ENCODE measurements around the gene C16orf82. TPM values are rescaled to one million over a fixed set of nuclear protein-coding genes. Genes with fewer than 3 reads are reported as not detected.
A peak's percentile ranks its signal among the peaks of the same experiment; 100 is the strongest.

The C16orf82 gene
- total RNA-seq (under 1 TPM; 0.30 to 0.55 TPM), polyA plus RNA-seq (ENCODE audit: insufficient read length in 2 of 2) (under 1 TPM; 0.19 to 0.56 TPM)
- long read RNA-seq, donor 1, partial matches to known transcripts: 0 of 1 reads
- long read RNA-seq, donor 1, other reads (novel, unspliced or antisense): 0 of 1 reads
- long read RNA-seq, donor 2: 0 reads
- long read RNA-seq, donor 3, partial matches to known transcripts: 0 of 1 reads
- long read RNA-seq, donor 3, other reads (novel, unspliced or antisense): 0 of 1 reads
- long read RNA-seq, donor 4: 0 reads

- Histone ChIP-seq H3K36me3 (ENCODE audit: control insufficient read depth, insufficient read depth, low read length) (no peaks in the 10 kb centered on the region), H3K4me3 (ENCODE audit: low read depth, low read length) (no peak within 1 kb of the TSS), H3K9me3 (ENCODE audit: control insufficient read depth, insufficient read depth, low read length) (no peaks in the 10 kb centered on the region), H3K27me3 (ENCODE audit: control insufficient read depth, insufficient read depth, low read length) (no peaks in the 10 kb centered on the region), H3K27ac (ENCODE audit: low read depth, low read length) (peak within 1 kb of the TSS; percentile 59), H3K4me1 (ENCODE audit: control insufficient read depth, insufficient read depth, low read length) (peaks cover 24% of the 10 kb centered on the region)
- WGBS (ENCODE audit: insufficient coverage): 28% methylated on average over 21 of the region's 22 CpGs
- DNase-seq (ENCODE audit: low read depth in 4 of 6, low spot score in 6 of 6): peak in 3 of 6 donors; percentile 10 to 62 (median 58)
These were observed at the start of gene C16orf82 for GRCh38 chr16:27066668-27067537. Gene C16orf82, plus strand, starts transcription at chr16:27066927.

DNA sequence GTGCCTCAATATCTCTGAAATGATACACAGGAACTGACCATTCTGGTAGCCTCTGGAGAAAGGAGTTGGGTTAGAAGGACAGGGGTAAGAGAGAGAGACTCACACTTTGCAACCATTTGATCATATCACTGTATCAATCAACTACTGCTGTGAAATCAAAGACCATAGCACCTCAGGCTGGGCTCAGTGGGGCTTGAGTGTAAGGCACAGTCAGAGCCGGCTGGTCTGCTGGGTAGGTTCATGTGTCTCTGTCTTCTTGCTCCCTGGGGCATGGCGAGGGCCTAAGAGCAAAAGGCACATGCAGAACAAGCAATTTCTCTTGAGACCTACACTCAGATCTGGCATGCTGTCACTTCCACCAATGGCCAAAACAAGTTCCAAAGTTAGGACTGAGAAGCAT lies 46.7 kb upstream of the C16orf82 start:
- H3K4me1 ChIP-seq (ENCODE audit: control insufficient read depth, insufficient read depth, low read length): no peaks in the 10 kb centered on the region
- H3K9me3 ChIP-seq (ENCODE audit: control insufficient read depth, insufficient read depth, low read length): no peaks in the 10 kb centered on the region
- H3K27ac ChIP-seq (ENCODE audit: low read depth, low read length): no peak overlapping the region
- H3K4me3 ChIP-seq (ENCODE audit: low read depth, low read length): no peak overlapping the region
- H3K36me3 ChIP-seq (ENCODE audit: control insufficient read depth, insufficient read depth, low read length): no peaks in the 10 kb centered on the region
- no peaks in the 10 kb centered on the region for H3K27me3 ChIP-seq (ENCODE audit: control insufficient read depth, insufficient read depth, low read length)
- WGBS (ENCODE audit: insufficient coverage): 89% methylated on average over 1 of the region's 2 CpGs
- DNase-seq (ENCODE audit: low read depth in 4 of 6, low spot score in 6 of 6): no peak

GRCh38 chr16:27024010-27024409 lies 42.7 kb upstream of the C16orf82 start:
- peaks cover 10% of the 10 kb centered on the region for H3K4me1 ChIP-seq (ENCODE audit: control insufficient read depth, insufficient read depth, low read length)
- no peaks in the 10 kb centered on the region for H3K9me3 ChIP-seq (ENCODE audit: control insufficient read depth, insufficient read depth, low read length)
- H3K27me3 ChIP-seq (ENCODE audit: control insufficient read depth, insufficient read depth, low read length): no peaks in the 10 kb centered on the region
- H3K27ac ChIP-seq (ENCODE audit: low read depth, low read length): no peak overlapping the region
- no CpG with 5 or more reads among the region's 2 CpGs for WGBS (ENCODE audit: insufficient coverage)
- no peak for DNase-seq (ENCODE audit: low read depth in 4 of 6, low spot score in 6 of 6)
- no peaks in the 10 kb centered on the region for H3K36me3 ChIP-seq (ENCODE audit: control insufficient read depth, insufficient read depth, low read length)
- H3K4me3 ChIP-seq (ENCODE audit: low read depth, low read length): no peak overlapping the region

DNA sequence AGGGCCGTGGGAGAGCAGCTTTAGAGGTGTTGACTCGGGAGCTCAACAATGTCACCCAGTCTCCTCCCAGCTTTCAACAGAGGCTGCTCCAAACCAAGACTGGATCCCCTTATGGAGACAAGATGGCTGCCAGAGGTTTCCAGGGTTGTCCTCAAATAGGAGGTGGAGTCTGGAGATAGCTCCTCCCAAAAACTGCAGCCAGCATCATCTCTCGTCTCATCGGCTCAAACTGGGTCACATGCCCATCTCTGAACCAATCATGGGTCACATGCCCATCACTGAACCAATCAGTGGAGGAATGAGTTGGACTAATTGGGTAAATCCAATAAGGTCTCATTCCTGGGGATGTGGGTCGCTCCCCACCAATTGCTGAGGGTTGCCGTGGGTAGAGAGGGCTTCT lies 41.1 kb upstream of the C16orf82 start:
- Histone ChIP-seq H3K27ac (ENCODE audit: low read depth, low read length) (no peak overlapping the region), H3K4me1 (ENCODE audit: control insufficient read depth, insufficient read depth, low read length) (peaks cover 10% of the 10 kb centered on the region), H3K4me3 (ENCODE audit: low read depth, low read length) (no peak overlapping the region), H3K36me3 (ENCODE audit: control insufficient read depth, insufficient read depth, low read length) (no peaks in the 10 kb centered on the region), H3K9me3 (ENCODE audit: control insufficient read depth, insufficient read depth, low read length) (no peaks in the 10 kb centered on the region), H3K27me3 (ENCODE audit: control insufficient read depth, insufficient read depth, low read length) (no peaks in the 10 kb centered on the region)
- 79% methylated on average over 3 of the region's 6 CpGs for WGBS (ENCODE audit: insufficient coverage)
- no peak for DNase-seq (ENCODE audit: low read depth in 4 of 6, low spot score in 6 of 6)

DNA sequence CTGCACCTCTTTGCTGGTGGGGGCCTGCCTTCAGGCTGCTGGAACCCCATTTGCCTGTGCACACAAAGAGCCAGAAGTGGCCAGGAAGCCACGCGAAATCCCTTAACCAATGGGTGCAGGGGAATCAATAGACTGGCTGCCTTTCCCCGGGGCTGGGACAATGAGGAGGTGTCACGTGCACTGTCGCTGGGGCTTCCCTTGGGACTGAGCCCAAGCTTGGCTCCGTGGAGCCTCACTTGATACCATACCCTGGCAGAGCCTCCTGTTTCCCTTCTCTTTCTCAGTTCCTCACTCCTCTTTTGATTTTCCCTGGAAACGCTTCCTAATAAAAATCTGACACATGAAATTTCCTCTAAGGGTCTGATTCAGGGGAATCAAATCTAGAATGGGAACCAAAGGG lies 38.8 kb upstream of the C16orf82 start:
- H3K27ac ChIP-seq (ENCODE audit: low read depth, low read length): no peak overlapping the region
- H3K27me3 ChIP-seq (ENCODE audit: control insufficient read depth, insufficient read depth, low read length): no peaks in the 10 kb centered on the region
- H3K4me3 ChIP-seq (ENCODE audit: low read depth, low read length): no peak overlapping the region
- H3K9me3 ChIP-seq (ENCODE audit: control insufficient read depth, insufficient read depth, low read length): no peaks in the 10 kb centered on the region
- 62% methylated on average over 7 of the region's 7 CpGs for WGBS (ENCODE audit: insufficient coverage)
- no peaks in the 10 kb centered on the region for H3K36me3 ChIP-seq (ENCODE audit: control insufficient read depth, insufficient read depth, low read length)
- H3K4me1 ChIP-seq (ENCODE audit: control insufficient read depth, insufficient read depth, low read length): peaks cover 10% of the 10 kb centered on the region
- DNase-seq (ENCODE audit: low read depth in 4 of 6, low spot score in 6 of 6): peak in 1 of 6 donors; percentile 54

- no peaks in the 10 kb centered on the region for H3K9me3 ChIP-seq (ENCODE audit: control insufficient read depth, insufficient read depth, low read length)
These were observed 38.1 kb upstream of the C16orf82 start for GRCh38 chr16:27028591-27029110.

DNA sequence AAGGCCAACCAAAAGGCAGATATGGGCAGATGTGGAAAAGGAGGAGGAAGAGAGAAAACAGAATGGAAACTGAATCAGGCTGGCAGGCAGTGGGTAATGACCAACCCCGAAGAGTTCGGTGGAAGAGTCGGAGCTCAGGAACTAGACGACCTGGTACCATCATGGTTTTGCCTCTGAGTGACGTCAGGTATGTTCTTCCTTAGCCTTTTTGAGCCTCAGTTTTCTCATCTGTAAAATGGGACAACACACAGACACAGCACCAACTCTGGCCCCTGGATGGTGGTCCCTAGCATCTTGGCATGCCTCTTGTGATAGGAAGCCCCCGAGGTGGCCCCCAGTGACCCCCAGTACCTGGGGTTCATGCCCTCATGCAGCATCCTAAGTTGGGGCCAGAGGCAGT lies 37.2 kb upstream of the C16orf82 start:
- no peak for DNase-seq (ENCODE audit: low read depth in 4 of 6, low spot score in 6 of 6)
- H3K36me3 ChIP-seq (ENCODE audit: control insufficient read depth, insufficient read depth, low read length): no peaks in the 10 kb centered on the region
- 90% methylated on average over 6 of the region's 6 CpGs for WGBS (ENCODE audit: insufficient coverage)
- H3K27ac ChIP-seq (ENCODE audit: low read depth, low read length): no peak overlapping the region
- no peak overlapping the region for H3K4me3 ChIP-seq (ENCODE audit: low read depth, low read length)
- H3K27me3 ChIP-seq (ENCODE audit: control insufficient read depth, insufficient read depth, low read length): no peaks in the 10 kb centered on the region
- H3K4me1 ChIP-seq (ENCODE audit: control insufficient read depth, insufficient read depth, low read length): peaks cover 10% of the 10 kb centered on the region
- H3K9me3 ChIP-seq (ENCODE audit: control insufficient read depth, insufficient read depth, low read length): no peaks in the 10 kb centered on the region

More at GRCh38 chr16:27028591-27029110, 38.1 kb upstream of the C16orf82 start:
- Histone ChIP-seq H3K27me3 (ENCODE audit: control insufficient read depth, insufficient read depth, low read length) (no peaks in the 10 kb centered on the region), H3K36me3 (ENCODE audit: control insufficient read depth, insufficient read depth, low read length) (no peaks in the 10 kb centered on the region), H3K4me1 (ENCODE audit: control insufficient read depth, insufficient read depth, low read length) (peaks cover 10% of the 10 kb centered on the region), H3K27ac (ENCODE audit: low read depth, low read length) (no peak overlapping the region), H3K4me3 (ENCODE audit: low read depth, low read length) (no peak overlapping the region)
- 71% methylated on average over 1 of the region's 7 CpGs for WGBS (ENCODE audit: insufficient coverage)
- DNase-seq (ENCODE audit: low read depth in 4 of 6, low spot score in 6 of 6): peak in 1 of 6 donors; percentile 71

GRCh38 chr16:27033281-27033979 lies 33.3 kb upstream of the C16orf82 start:
- H3K27ac ChIP-seq (ENCODE audit: low read depth, low read length): no peak overlapping the region
- H3K27me3 ChIP-seq (ENCODE audit: control insufficient read depth, insufficient read depth, low read length): no peaks in the 10 kb centered on the region
- H3K4me1 ChIP-seq (ENCODE audit: control insufficient read depth, insufficient read depth, low read length): peaks cover 3% of the 10 kb centered on the region
- 100% methylated on average over 3 of the region's 12 CpGs for WGBS (ENCODE audit: insufficient coverage)
- H3K36me3 ChIP-seq (ENCODE audit: control insufficient read depth, insufficient read depth, low read length): no peaks in the 10 kb centered on the region
- H3K4me3 ChIP-seq (ENCODE audit: low read depth, low read length): no peak overlapping the region
- H3K9me3 ChIP-seq (ENCODE audit: control insufficient read depth, insufficient read depth, low read length): no peaks in the 10 kb centered on the region
- DNase-seq (ENCODE audit: low read depth in 4 of 6, low spot score in 6 of 6): no peak

GRCh38 chr16:27040732-27041131 lies 26.0 kb upstream of the C16orf82 start:
- H3K27me3 ChIP-seq (ENCODE audit: control insufficient read depth, insufficient read depth, low read length): no peaks in the 10 kb centered on the region

More at GRCh38 chr16:27040732-27041131, 26.0 kb upstream of the C16orf82 start:
- Histone ChIP-seq H3K4me3 (ENCODE audit: low read depth, low read length) (no peak overlapping the region), H3K27ac (ENCODE audit: low read depth, low read length) (no peak overlapping the region), H3K36me3 (ENCODE audit: control insufficient read depth, insufficient read depth, low read length) (no peaks in the 10 kb centered on the region), H3K4me1 (ENCODE audit: control insufficient read depth, insufficient read depth, low read length) (no peaks in the 10 kb centered on the region), H3K9me3 (ENCODE audit: control insufficient read depth, insufficient read depth, low read length) (no peaks in the 10 kb centered on the region)
- 72% methylated on average over 17 of the region's 23 CpGs for WGBS (ENCODE audit: insufficient coverage)
- peak in 1 of 6 donors; percentile 77 for DNase-seq (ENCODE audit: low read depth in 4 of 6, low spot score in 6 of 6)
